ENCODE data around the gene SLC18B1.
A peak's percentile ranks its signal among the peaks of the same experiment; 100 is the strongest.

Gene SLC18B1

DNA sequence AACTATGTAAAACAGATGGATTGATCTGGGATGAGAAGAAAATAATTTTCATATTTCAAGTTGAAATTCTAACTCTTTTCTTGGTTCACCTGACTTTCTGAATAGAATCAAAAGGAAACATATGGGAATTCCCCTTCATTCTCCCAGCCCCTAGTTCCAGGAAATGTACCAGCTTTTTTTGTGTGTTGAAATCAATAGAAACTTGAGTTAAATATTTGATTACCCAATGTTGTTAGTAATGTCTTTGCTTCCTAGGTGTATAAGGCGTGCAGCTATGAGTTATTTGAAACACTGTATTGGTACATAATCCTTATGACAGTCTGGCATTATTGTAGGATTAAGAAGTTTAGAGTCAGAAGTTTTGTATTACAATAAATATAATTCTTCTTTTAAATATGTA, 62.2 kb downstream of the SLC18B1 start:
- H3K9me3 ChIP-seq (ENCODE audit: severe bottlenecking), result no peaks in the 10 kb centered on the region
- ATAC-seq (ENCODE audit: low read depth) (peak; percentile 83), DNase-seq (ENCODE audit: low spot score) (no peak)
- no peak overlapping the region for H3K4me3 ChIP-seq (ENCODE audit: severe bottlenecking)
- H3K27ac ChIP-seq (ENCODE audit: poor library complexity, severe bottlenecking), result no peak overlapping the region
- H3K36me3 ChIP-seq (ENCODE audit: low read depth), result no peaks in the 10 kb centered on the region
- peaks cover 9% of the 10 kb centered on the region for H3K4me1 ChIP-seq (ENCODE audit: insufficient read depth, poor library complexity, severe bottlenecking)
- no peaks in the 10 kb centered on the region for H3K27me3 ChIP-seq (ENCODE audit: insufficient read depth, poor library complexity, severe bottlenecking)
- TF ChIP-seq, protein P1, sequence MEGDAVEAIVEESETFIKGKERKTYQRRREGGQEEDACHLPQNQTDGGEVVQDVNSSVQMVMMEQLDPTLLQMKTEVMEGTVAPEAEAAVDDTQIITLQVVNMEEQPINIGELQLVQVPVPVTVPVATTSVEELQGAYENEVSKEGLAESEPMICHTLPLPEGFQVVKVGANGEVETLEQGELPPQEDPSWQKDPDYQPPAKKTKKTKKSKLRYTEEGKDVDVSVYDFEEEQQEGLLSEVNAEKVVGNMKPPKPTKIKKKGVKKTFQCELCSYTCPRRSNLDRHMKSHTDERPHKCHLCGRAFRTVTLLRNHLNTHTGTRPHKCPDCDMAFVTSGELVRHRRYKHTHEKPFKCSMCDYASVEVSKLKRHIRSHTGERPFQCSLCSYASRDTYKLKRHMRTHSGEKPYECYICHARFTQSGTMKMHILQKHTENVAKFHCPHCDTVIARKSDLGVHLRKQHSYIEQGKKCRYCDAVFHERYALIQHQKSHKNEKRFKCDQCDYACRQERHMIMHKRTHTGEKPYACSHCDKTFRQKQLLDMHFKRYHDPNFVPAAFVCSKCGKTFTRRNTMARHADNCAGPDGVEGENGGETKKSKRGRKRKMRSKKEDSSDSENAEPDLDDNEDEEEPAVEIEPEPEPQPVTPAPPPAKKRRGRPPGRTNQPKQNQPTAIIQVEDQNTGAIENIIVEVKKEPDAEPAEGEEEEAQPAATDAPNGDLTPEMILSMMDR (IDR thresholded peaks at IDR 0.05; ENCODE audit: poor library complexity, severe bottlenecking), result no peak

DNA sequence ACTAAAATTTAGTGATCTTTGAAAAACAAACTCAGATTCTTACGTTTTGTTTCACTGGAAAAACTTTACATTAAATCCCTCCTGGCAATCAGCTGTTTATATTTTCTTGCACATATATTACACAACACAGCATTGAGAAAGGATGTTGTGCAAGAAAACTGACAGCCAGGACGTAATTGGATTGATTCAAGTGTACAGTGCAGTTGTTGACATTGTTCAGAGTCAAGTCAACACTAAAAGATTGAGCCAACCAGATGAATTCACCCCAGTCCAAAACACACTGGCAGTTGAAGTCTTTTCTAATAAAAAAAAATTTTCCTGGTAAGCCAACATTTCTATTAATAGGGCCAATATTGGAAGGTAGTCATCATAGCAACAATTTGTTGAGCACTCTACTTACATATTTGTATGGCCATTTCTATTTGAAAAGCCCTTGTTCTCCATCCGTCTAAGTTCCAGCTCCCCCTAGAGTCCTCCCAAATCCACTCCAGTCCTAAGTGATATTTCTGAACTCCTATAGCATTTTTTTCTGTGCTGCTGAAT, 63.7 kb downstream of the SLC18B1 start:
- Histone ChIP-seq H3K4me1 (ENCODE audit: insufficient read depth, poor library complexity, severe bottlenecking) (peaks cover 13% of the 10 kb centered on the region), H3K36me3 (ENCODE audit: low read depth) (no peaks in the 10 kb centered on the region), H3K9me3 (ENCODE audit: severe bottlenecking) (no peaks in the 10 kb centered on the region), H3K27ac (ENCODE audit: poor library complexity, severe bottlenecking) (no peak overlapping the region), H3K4me3 (ENCODE audit: severe bottlenecking) (no peak overlapping the region), H3K27me3 (ENCODE audit: insufficient read depth, poor library complexity, severe bottlenecking) (no peaks in the 10 kb centered on the region)
- ATAC-seq (ENCODE audit: low read depth), result peak; percentile 74
- TF ChIP-seq, protein P1 (IDR thresholded peaks at IDR 0.05; ENCODE audit: poor library complexity, severe bottlenecking), result peak; percentile 31
- DNase-seq (ENCODE audit: low spot score), result no peak

DNA sequence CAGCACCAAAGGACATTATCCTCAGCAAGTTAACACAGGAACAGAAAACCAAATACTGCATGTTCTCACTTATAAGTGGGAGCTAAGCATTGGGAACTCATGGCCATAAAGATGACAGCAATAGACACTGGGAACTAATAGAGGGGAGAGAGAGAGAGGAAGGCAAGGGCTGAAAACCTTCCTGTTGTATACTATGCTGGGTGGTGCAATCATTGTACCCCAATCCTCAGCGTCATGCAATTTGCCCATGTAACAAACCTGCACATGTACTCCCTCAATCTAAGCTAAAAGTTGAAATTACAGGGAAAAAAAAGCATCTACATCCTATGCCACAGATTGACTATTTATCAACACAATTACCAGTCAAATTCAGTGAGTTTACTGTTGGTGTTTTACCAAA, 64.6 kb downstream of the SLC18B1 start:
- Histone ChIP-seq H3K9me3 (ENCODE audit: severe bottlenecking) (no peaks in the 10 kb centered on the region), H3K4me1 (ENCODE audit: insufficient read depth, poor library complexity, severe bottlenecking) (peaks cover 13% of the 10 kb centered on the region), H3K4me3 (ENCODE audit: severe bottlenecking) (no peak overlapping the region), H3K36me3 (ENCODE audit: low read depth) (no peaks in the 10 kb centered on the region), H3K27ac (ENCODE audit: poor library complexity, severe bottlenecking) (no peak overlapping the region), H3K27me3 (ENCODE audit: insufficient read depth, poor library complexity, severe bottlenecking) (no peaks in the 10 kb centered on the region)
- TF ChIP-seq, protein P1 (IDR thresholded peaks at IDR 0.05; ENCODE audit: poor library complexity, severe bottlenecking), result no peak
- ATAC-seq (ENCODE audit: low read depth) (no peak), DNase-seq (ENCODE audit: low spot score) (no peak)

DNA sequence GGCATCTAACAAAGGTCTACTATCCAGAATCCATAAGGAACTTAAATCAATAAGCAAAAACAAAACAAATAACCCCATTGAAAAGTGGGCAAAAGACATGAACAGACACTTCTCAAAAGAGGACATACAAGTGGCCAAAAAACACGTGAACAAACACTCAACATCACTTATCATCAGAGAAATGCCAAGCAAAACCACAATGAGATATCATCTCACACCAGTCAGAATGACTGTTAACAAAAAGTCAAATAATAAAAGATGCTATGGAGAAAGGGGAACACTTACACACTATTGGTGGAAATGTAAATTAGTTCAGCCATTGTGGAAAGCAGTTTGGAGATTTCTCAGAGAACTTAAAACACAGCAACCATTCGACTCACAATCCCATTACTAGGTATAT, 65.2 kb downstream of the SLC18B1 start:
- Histone ChIP-seq H3K4me3 (ENCODE audit: severe bottlenecking) (no peak overlapping the region), H3K4me1 (ENCODE audit: insufficient read depth, poor library complexity, severe bottlenecking) (peaks cover 13% of the 10 kb centered on the region), H3K27me3 (ENCODE audit: insufficient read depth, poor library complexity, severe bottlenecking) (no peaks in the 10 kb centered on the region), H3K9me3 (ENCODE audit: severe bottlenecking) (no peaks in the 10 kb centered on the region), H3K36me3 (ENCODE audit: low read depth) (no peaks in the 10 kb centered on the region), H3K27ac (ENCODE audit: poor library complexity, severe bottlenecking) (no peak overlapping the region)
- ATAC-seq (ENCODE audit: low read depth) (no peak), DNase-seq (ENCODE audit: low spot score) (no peak)
- TF ChIP-seq, protein P1 (IDR thresholded peaks at IDR 0.05; ENCODE audit: poor library complexity, severe bottlenecking), result no peak

DNA sequence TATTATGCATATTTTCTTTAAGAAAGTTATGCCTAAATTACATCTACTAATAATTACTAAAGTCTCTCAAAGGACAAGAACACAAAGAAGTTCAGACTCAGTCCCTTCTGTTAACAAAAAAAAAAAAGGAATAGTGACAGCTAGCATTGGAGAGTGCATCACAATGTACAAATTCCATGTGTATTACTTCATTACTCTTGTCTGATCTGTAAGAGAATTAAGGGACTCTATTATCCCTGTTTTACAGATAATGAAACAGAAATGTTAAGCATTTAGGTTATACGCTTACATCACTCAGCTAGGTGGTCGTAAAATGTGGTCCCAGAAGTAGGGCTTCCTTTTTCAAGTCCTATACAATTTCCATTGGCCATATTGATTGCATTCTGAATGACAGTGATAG, 67.4 kb downstream of the SLC18B1 start:
- Histone ChIP-seq H3K4me1 (ENCODE audit: insufficient read depth, poor library complexity, severe bottlenecking) (peaks cover 10% of the 10 kb centered on the region), H3K27ac (ENCODE audit: poor library complexity, severe bottlenecking) (no peak overlapping the region), H3K9me3 (ENCODE audit: severe bottlenecking) (no peaks in the 10 kb centered on the region), H3K27me3 (ENCODE audit: insufficient read depth, poor library complexity, severe bottlenecking) (no peaks in the 10 kb centered on the region), H3K36me3 (ENCODE audit: low read depth) (no peaks in the 10 kb centered on the region), H3K4me3 (ENCODE audit: severe bottlenecking) (no peak overlapping the region)
- ATAC-seq (ENCODE audit: low read depth) (no peak), DNase-seq (ENCODE audit: low spot score) (no peak)
- TF ChIP-seq, protein P1 (IDR thresholded peaks at IDR 0.05; ENCODE audit: poor library complexity, severe bottlenecking), result no peak

Data from RWPE2 (cell line).